Left renal cortex interstitium (tissue), 4 donors: Measurements from ENCODE around the gene C20orf204. TPM values are rescaled to one million over a fixed set of nuclear protein-coding genes. Genes with fewer than 3 reads are reported as not detected.
"Not testable (repeated sequence)": the region's sequence is repeated elsewhere in the genome, so short reads cannot be mapped to it uniquely, and the experiment has no call there.

Experiments
- DNase-seq, 4 donors: peaks; one replicate each; pipeline ENCODE4 v3.0.0-alpha.2; 2013; ENCODE audit warnings: low read depth in 4 of 4, low spot score in 2 of 4, missing footprints in 1 of 4
- polyA plus RNA-seq, 4 donors: library from polyadenylated mRNA; unstranded; fragments of 120-200 nt; gene quantifications; one replicate each; pipeline ENCODE4 v1.2.1, GENCODE V29; 2013; ENCODE audit not compliant: insufficient read length in 4 of 4

The C20orf204 gene
- polyA plus RNA-seq, 4 donors = 0.35 to 1.8 (median 1.4) TPM

- no peak for DNase-seq
Observed at GRCh38 chr20:64080813-64081623, 45.0 kb downstream of the C20orf204 start.

- no peak for DNase-seq
Observed at GRCh38 chr20:64081624-64081964, 45.6 kb downstream of the C20orf204 start.

GRCh38 chr20:64082126-64082731, 46.2 kb downstream of the C20orf204 start:
- DNase-seq = no peak

DNA sequence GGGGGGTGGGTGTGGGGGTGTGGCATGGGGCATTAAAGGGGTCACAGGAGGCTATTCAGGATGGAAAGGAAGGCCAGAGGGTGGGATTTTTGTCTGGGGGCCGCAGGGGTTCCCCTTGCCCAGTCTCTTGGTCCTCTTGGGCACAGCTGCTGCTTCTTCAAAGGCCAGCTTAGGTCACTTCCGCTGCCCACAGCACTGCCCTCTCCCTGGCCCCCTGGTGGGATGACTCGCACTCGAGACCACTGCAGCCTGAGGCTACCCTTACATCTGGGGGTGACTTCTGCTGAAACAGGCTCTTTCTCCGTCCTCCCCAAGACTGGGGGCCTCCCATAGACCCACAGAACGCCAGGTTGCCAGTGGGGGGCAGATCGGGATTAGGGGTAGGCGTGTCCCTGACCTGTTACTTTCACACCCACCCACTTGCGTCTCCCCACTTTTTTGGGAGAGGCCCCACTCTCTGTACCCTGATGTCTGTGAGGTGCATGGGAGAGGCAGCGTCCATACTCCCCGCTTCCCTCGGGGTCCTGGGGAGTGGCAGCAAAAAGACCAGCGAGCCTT, 46.9 kb downstream of the C20orf204 start:
- DNase-seq = no peak

DNA sequence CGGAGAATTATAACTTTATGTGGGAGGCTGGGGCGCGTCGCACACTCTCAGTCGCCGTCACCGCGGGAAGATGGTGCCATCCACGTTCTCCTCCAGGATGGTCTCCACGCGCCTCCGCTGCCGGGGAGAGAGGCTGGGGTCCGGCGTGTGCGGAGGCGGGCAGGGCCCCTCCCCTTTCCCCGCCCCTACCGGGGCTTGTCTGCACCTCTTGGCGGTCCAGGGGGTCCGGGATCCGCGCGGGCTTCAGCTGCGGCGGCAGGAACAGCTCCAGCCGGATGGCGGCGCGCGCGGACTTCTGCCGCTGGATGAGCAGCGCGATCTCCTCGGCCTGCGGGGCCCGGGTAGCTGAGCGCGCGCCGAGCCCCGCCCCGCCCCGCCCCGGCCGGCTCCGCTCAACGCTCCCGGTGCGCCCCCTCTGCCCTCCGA, 47.4 kb downstream of the C20orf204 start:
- no peak for DNase-seq

DNA sequence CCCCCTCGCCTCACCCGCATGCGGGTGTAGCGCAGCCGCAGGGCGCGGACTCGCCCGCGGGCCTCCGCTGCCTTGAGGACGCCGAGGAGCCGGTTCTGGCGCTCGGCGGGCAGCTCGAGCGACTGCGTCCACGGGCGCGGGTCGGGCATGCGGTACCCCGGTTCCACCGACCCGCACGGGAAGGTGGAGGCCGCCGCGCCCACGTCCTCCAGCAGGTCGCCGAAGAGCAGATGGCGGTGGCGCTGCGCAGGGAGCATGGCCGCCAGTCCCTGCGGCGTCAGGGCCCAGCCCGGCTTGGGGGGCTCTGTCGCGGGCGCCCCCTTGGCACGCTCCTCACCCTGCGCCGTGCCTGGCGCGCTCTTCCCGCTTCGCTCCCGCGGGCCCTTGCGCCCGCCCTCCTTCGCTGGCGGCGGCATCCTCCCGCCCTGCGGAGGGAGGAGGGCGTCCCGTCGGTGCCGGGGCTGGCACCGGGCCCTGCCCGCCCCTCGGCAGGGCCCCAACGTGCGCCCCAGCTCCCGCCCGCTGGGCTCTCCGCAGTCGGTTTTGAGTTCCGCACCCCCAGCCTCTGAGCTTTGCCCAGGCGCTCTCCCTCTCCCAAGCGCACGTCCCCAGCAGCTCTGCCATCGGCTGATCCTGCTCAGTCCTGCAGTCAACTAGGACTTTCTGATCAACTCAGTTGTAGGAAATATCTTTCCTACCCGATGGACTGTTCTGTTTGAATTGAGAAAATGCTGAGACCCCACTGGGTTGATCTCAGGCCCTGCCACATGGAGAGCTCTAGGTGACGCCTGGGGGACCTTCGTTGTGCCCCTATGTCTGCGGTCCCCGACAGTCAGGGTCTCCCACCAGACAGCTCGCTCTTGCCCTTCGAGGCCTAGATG, 48.1 kb downstream of the C20orf204 start, which contains the start of gene LKAAEAR1:
Gene LKAAEAR1, minus strand, starts transcription at position 595 of the 881 bp plus-strand sequence. Its CDS starts 179 bp downstream, at position 416.
- DNase-seq = no peak

- no peak for DNase-seq
Observed at GRCh38 chr20:64084685-64085152, 48.7 kb downstream of the C20orf204 start.

- no peak for DNase-seq
Observed at GRCh38 chr20:64086801-64087200, 50.8 kb downstream of the C20orf204 start.

- not testable (repeated sequence) for DNase-seq
Observed at GRCh38 chr20:64087226-64087825, 51.3 kb downstream of the C20orf204 start.

- not testable (repeated sequence) for DNase-seq
Observed at GRCh38 chr20:64088586-64088985, 52.6 kb downstream of the C20orf204 start.

Other genes starting within 250 kb of the C20orf204 start
- 10 to 100 TPM; 13.9 to 25.7 (median 20.6) TPM for gene ZBTB46, start 204.9 kb upstream of the C20orf204 start, polyA plus RNA-seq
- gene ABHD16B, start 174.7 kb upstream of the C20orf204 start, polyA plus RNA-seq = not detected
- 10 to 100 TPM; 82.9 to 96.6 (median 95.2) TPM for gene TPD52L2, start 170.9 kb upstream of the C20orf204 start, polyA plus RNA-seq
- gene DNAJC5, start 141.1 kb upstream of the C20orf204 start, polyA plus RNA-seq = 10 to 100 TPM; 26.5 to 38.5 (median 32.2) TPM
- 10 to 100 TPM; 36.6 to 76.7 (median 57.0) TPM for gene UCKL1, start 79.8 kb upstream of the C20orf204 start, polyA plus RNA-seq
- 10 to 100 TPM; 21.4 to 36.0 (median 29.4) TPM for gene ZNF512B, start 66.3 kb upstream of the C20orf204 start, polyA plus RNA-seq
- gene SAMD10, start 56.5 kb upstream of the C20orf204 start, polyA plus RNA-seq = 10 to 100 TPM in 2 of 4 donors, 1 to 10 TPM in 2; 6.8 to 14.2 (median 9.6) TPM
- 10 to 100 TPM; 86.0 to 95.4 (median 92.7) TPM for gene PRPF6, start 55.0 kb upstream of the C20orf204 start, polyA plus RNA-seq
- gene SOX18, start 13.5 kb downstream of the C20orf204 start, polyA plus RNA-seq = 10 to 100 TPM in 3 of 4 donors, 1 to 10 TPM in 1; 7.1 to 17.0 (median 12.6) TPM
- 10 to 100 TPM; 69.8 to 99.8 (median 96.4) TPM for gene TCEA2, start 27.0 kb downstream of the C20orf204 start, polyA plus RNA-seq
- gene RGS19, start 43.3 kb downstream of the C20orf204 start, polyA plus RNA-seq = 1 to 10 TPM; 5.7 to 8.3 (median 7.1) TPM
- 1 to 10 TPM in 3 of 4 donors, under 1 TPM in 1; 0.85 to 1.4 (median 1.2) TPM for gene OPRL1, start 43.9 kb downstream of the C20orf204 start, polyA plus RNA-seq
- under 1 TPM in 2 of 4 donors, not detected in 2; 0.27 to 0.29 TPM for gene LKAAEAR1, start 48.2 kb downstream of the C20orf204 start, polyA plus RNA-seq
- gene NPBWR2, start 71.4 kb downstream of the C20orf204 start, polyA plus RNA-seq = not detected
- gene MYT1, start 128.3 kb downstream of the C20orf204 start, polyA plus RNA-seq = under 1 TPM; 0.21 to 0.76 (median 0.44) TPM
- 100 to 1,000 TPM; 128 to 206 (median 158) TPM for gene PCMTD2, start 219.6 kb downstream of the C20orf204 start, polyA plus RNA-seq